SK-N-SH (cell line): ENCODE data around the gene NOS1. TPM values are rescaled to one million over a fixed set of nuclear protein-coding genes. Genes with fewer than 3 reads are reported as not detected.

Experiments
- CTCF ChIA-PET: fragments of 300-600, 350-600 bp; formaldehyde crosslinking; extraction: SDS; loops from one replicate; lab custom pipeline; 2021; lab: Yijun Ruan, JAX
- POLR2A ChIA-PET: fragments of 350-600 bp; sonication (Branson Sonifier 250); formaldehyde crosslinking; extraction: SDS; loops from one replicate; lab custom pipeline; 2020; ENCODE audit warnings: antibody characterized with exemption, inconsistent platforms; lab: Yijun Ruan, JAX
- DNase-seq: peaks from one replicate; pipeline ENCODE4 v3.0.0; 2012
- H2AFZ ChIP-seq: fragments of 200-600 bp; sonication (generic); 2 replicates; pipeline ENCODE4 v1.8.1; 2016; ENCODE audit warnings: antibody characterized with exemption, mild to moderate bottlenecking, low read depth
- H3F3A ChIP-seq: fragments of 200-600 bp; sonication (generic); replicated peaks from 2 replicates; pipeline ENCODE3; 2016; ENCODE audit warnings: antibody characterized with exemption, mild to moderate bottlenecking; ENCODE audit not compliant: insufficient read depth
- H3K27ac ChIP-seq, 2 experiments: fragments of 200-500 bp in 1 of 2; fragments of 200-600 bp in 1 of 2; sonication (Bioruptor generic) in 1 of 2; sonication (generic), shearing (Covaris generic) in 1 of 2; 2 replicates each; pipeline versions ENCODE4 v1.5.1 to v1.6.1; 2014 to 2016; ENCODE audit warnings: low read depth in 2 of 2, inconsistent platforms in 1 of 2, low read length in 1 of 2, mild to moderate bottlenecking in 1 of 2, mixed read lengths in 1 of 2
- H3K27me3 ChIP-seq: fragments of 200-600 bp; sonication (generic), shearing (Covaris generic); 2 replicates; pipeline ENCODE4 v1.6.1; 2016; ENCODE audit warnings: mixed run types; ENCODE audit not compliant: insufficient read depth
- H3K36me3 ChIP-seq, 2 experiments: fragments of 200-500 bp in 1 of 2; fragments of 200-600 bp in 1 of 2; sonication (Bioruptor generic) in 1 of 2; sonication (generic) in 1 of 2; replicated peaks in 1 of 2; 2 replicates each; pipeline versions ENCODE3 to v1.5.1; 2014 to 2016; ENCODE audit warnings: low read length in 1 of 2, mild to moderate bottlenecking in 1 of 2; ENCODE audit not compliant: insufficient read depth in 2 of 2, control insufficient read depth in 1 of 2
- H3K4me1 ChIP-seq, 2 experiments: fragments of 200-500 bp in 1 of 2; fragments of 200-600 bp in 1 of 2; sonication (Bioruptor generic) in 1 of 2; sonication (generic), shearing (Covaris generic) in 1 of 2; 2 replicates each; pipeline versions ENCODE4 v1.5.1 to v1.6.1; 2014 to 2016; ENCODE audit warnings: low read depth in 1 of 2, low read length in 1 of 2, mixed run types in 1 of 2; ENCODE audit not compliant: insufficient read depth in 2 of 2, control insufficient read depth in 1 of 2
- H3K4me2 ChIP-seq: fragments of 200-600 bp; sonication (generic), shearing (Covaris generic); 2 replicates; pipeline ENCODE4 v1.6.1; 2017; ENCODE audit warnings: mixed run types
- H3K4me3 ChIP-seq, 2 experiments: fragments of 200-500 bp in 1 of 2; fragments of 200-600 bp in 1 of 2; sonication (Bioruptor generic) in 1 of 2; sonication (generic), shearing (Covaris generic) in 1 of 2; 2 replicates each; pipeline versions ENCODE4 v1.5.1 to v1.8.1; 2014 to 2016; ENCODE audit warnings: low read depth in 2 of 2, inconsistent platforms in 1 of 2, low read length in 1 of 2, mild to moderate bottlenecking in 1 of 2, mixed read lengths in 1 of 2, moderate library complexity in 1 of 2
- H3K79me2 ChIP-seq: fragments of 200-600 bp; sonication (generic); 2 replicates; pipeline ENCODE4 v1.8.1; 2017; ENCODE audit warnings: mild to moderate bottlenecking; ENCODE audit not compliant: insufficient read depth
- H3K9ac ChIP-seq: fragments of 200-600 bp; sonication (generic); 2 replicates; pipeline ENCODE4 v1.6.1; 2017; ENCODE audit warnings: mixed run types
- H3K9me2 ChIP-seq: fragments of 200-600 bp; sonication (generic); 2 replicates; pipeline ENCODE4 v1.6.1; 2017; ENCODE audit warnings: mixed run types
- H3K9me3 ChIP-seq: fragments of 200-600 bp; sonication (generic); 2 replicates; pipeline ENCODE4 v1.6.1; 2017; ENCODE audit warnings: mixed run types, mild to moderate bottlenecking, moderate library complexity
- H4K20me1 ChIP-seq: fragments of 200-600 bp; sonication (generic); 2 replicates; pipeline ENCODE4 v1.6.1; 2017; ENCODE audit warnings: mild to moderate bottlenecking, mixed run types; ENCODE audit not compliant: insufficient read depth
- CHD2 ChIP-seq: fragments of 150-350 bp; IDR thresholded peaks from 2 replicates; pipeline ENCODE4 v1.6.1; 2018; ENCODE audit warnings: low read length; ENCODE audit not compliant: partially characterized antibody
- ELF1 ChIP-seq: IDR thresholded peaks from 2 replicates; pipeline ENCODE4 v1.4.0; 2012
- EP300 ChIP-seq, 2 experiments: IDR thresholded peaks; 2 replicates each; pipeline versions ENCODE4 v1.4.0 to v1.6.1; 2012; ENCODE audit warnings: borderline replicate concordance in 1 of 2, low read depth in 1 of 2, low read length in 1 of 2
- EZH2phosphoT487 ChIP-seq: fragments of 200-600 bp; sonication (generic); IDR thresholded peaks from 2 replicates; pipeline ENCODE4 v1.6.1; 2017; ENCODE audit warnings: low read depth, mixed run types, mild to moderate bottlenecking, antibody characterized with exemption, moderate library complexity, borderline replicate concordance
- FOSL2 ChIP-seq: IDR thresholded peaks from 2 replicates; pipeline ENCODE4 v1.4.0; 2012; ENCODE audit warnings: low read depth, mild to moderate bottlenecking, moderate library complexity, borderline replicate concordance
- GABPA ChIP-seq: IDR thresholded peaks from 2 replicates; pipeline ENCODE4 v1.4.0; 2012; ENCODE audit warnings: low read depth, mild to moderate bottlenecking
- GATA2 ChIP-seq: sonication (generic); formaldehyde crosslinking; IDR thresholded peaks from 2 replicates; pipeline ENCODE4 v1.5.0; 2020; ENCODE audit warnings: mild to moderate bottlenecking, missing genetic modification reagents
- IRF3 ChIP-seq: fragments of 150-350 bp; IDR thresholded peaks from 2 replicates; pipeline ENCODE4 v1.6.1; 2016; ENCODE audit warnings: mild to moderate bottlenecking, low read depth, low read length
- JUND ChIP-seq: IDR thresholded peaks from 2 replicates; pipeline ENCODE4 v1.4.0; 2012
- MAX ChIP-seq: IDR thresholded peaks from 2 replicates; pipeline ENCODE4 v1.4.0; 2012; ENCODE audit warnings: low read depth
- MEF2A ChIP-seq: IDR thresholded peaks from 2 replicates; pipeline ENCODE4 v1.4.0; 2012; ENCODE audit warnings: low read depth, borderline replicate concordance
- MXI1 ChIP-seq: IDR thresholded peaks from 2 replicates; pipeline ENCODE4 v1.6.1; 2012; ENCODE audit warnings: mild to moderate bottlenecking, low read depth, low read length, improper control_type of control experiment
- NFIC ChIP-seq: IDR thresholded peaks from 2 replicates; pipeline ENCODE4 v1.4.0; 2012; ENCODE audit warnings: borderline replicate concordance
- POLR2AphosphoS5 ChIP-seq: IDR thresholded peaks from 2 replicates; pipeline ENCODE4 v1.6.1; 2012; ENCODE audit warnings: low read depth, low read length
- RAD21 ChIP-seq: IDR thresholded peaks from 2 replicates; pipeline ENCODE4 v1.6.1; 2012; ENCODE audit warnings: mild to moderate bottlenecking, low read length
- REST ChIP-seq: IDR thresholded peaks from 2 replicates; pipeline ENCODE4 v1.6.1; 2012; ENCODE audit warnings: mild to moderate bottlenecking, low read depth, low read length, moderate library complexity
- RXRA ChIP-seq: IDR thresholded peaks from 2 replicates; pipeline ENCODE4 v1.4.0; 2012; ENCODE audit warnings: low read depth, mild to moderate bottlenecking, borderline replicate concordance
- SIN3A ChIP-seq: IDR thresholded peaks from 2 replicates; pipeline ENCODE4 v1.6.1; 2012; ENCODE audit warnings: low read depth, mild to moderate bottlenecking, low read length, moderate library complexity, borderline replicate concordance
- TAF1 ChIP-seq: IDR thresholded peaks from 2 replicates; pipeline ENCODE4 v1.6.1; 2012; ENCODE audit warnings: low read depth, mild to moderate bottlenecking, low read length, moderate library complexity, borderline replicate concordance
- TEAD4 ChIP-seq: IDR thresholded peaks from 2 replicates; pipeline ENCODE4 v1.4.0; 2012; ENCODE audit warnings: mild to moderate bottlenecking, borderline replicate concordance; ENCODE audit not compliant: insufficient read depth
- USF2 ChIP-seq: fragments of 150-350 bp; IDR thresholded peaks from 2 replicates; pipeline ENCODE4 v1.6.1; 2017; ENCODE audit warnings: antibody characterized with exemption, low read length, low read depth, borderline replicate concordance
- YY1 ChIP-seq: IDR thresholded peaks from 2 replicates; pipeline ENCODE4 v1.4.0; 2012; ENCODE audit warnings: low read depth, mild to moderate bottlenecking
- WGBS: methylation state at CpG from one replicate; pipeline ENCODE4 v1.1.6; 2017; ENCODE audit warnings: low lambda C conversion rate; 5-methylcytosine and 5-hydroxymethylcytosine counted together
- polyA plus RNA-seq, 3 experiments: library from polyadenylated mRNA; depleted of rRNA; stranded (reverse); fragments of >200 nt; gene quantifications; 2 replicates each; pipeline ENCODE4 v1.2.3, GENCODE V29; 2012
- TF ChIP-seq, protein P1 (sequence below): fragments of 200-600 bp; sonication (generic); IDR thresholded peaks from 2 replicates; pipeline ENCODE4 v1.6.1; 2017; ENCODE audit warnings: antibody characterized with exemption, mild to moderate bottlenecking, moderate library complexity

NOS1 gene
- polyA plus RNA-seq, 1 of the 3 experiments (the other 2 are of a cell fraction): 0.02 TPM

GRCh38 chr12:117192057-117192456, 169.4 kb downstream of the NOS1 start (continued):
- TF ChIP-seq FOSL2 (no peak), EP300 (IDR thresholded peaks at IDR 0.05; ENCODE audit: borderline replicate concordance in 1 of 2, low read depth in 1 of 2, low read length in 1 of 2) (no peak), POLR2AphosphoS5 (no peak), JUND (no peak), TAF1 (no peak)

GRCh38 chr12:117190210-117190781, 171.1 kb downstream of the NOS1 start, which contains the start of gene FBXO21:
Gene FBXO21, minus strand, starts transcription at chr12:117190470. Its CDS starts 14 bp downstream, at chr12:117190456.
- peak within 1 kb of the TSS; percentile 92 for H2AFZ ChIP-seq
- ChIA-PET POLR2A (no interaction called here), CTCF (interaction anchor here (0.7 kb wide), 1 partner anchor 19 kb away, joined by 3 read pairs; no protein-coding TSS in a partner anchor)
- peaks cover 34% of the 10 kb centered on the region for H3K79me2 ChIP-seq
- peak within 1 kb of the TSS in 1 of 2 experiments; percentile 61; a peak in 1 of 4 replicates for H3K27ac ChIP-seq
- peaks cover 4% of the 10 kb centered on the region for H3F3A ChIP-seq
- H4K20me1 ChIP-seq: no peaks in the 10 kb centered on the region
- peaks cover 4 to 10% of the 10 kb centered on the region in 2 experiments; a peak in 3 of 4 replicates for H3K4me1 ChIP-seq
- H3K9me3 ChIP-seq: no peaks in the 10 kb centered on the region
- peak; percentile 99 for DNase-seq
- H3K9me2 ChIP-seq: no peaks in the 10 kb centered on the region
- peak within 1 kb of the TSS; percentile 70 to 78 for H3K4me3 ChIP-seq
- H3K27me3 ChIP-seq: no peaks in the 10 kb centered on the region
- peak within 1 kb of the TSS; percentile 69 for H3K9ac ChIP-seq
- peaks cover 8 to 12% of the 10 kb centered on the region in 2 experiments for H3K36me3 ChIP-seq
- WGBS: 0% methylated on average over 17 of the region's 59 CpGs
- H3K4me2 ChIP-seq: peak within 1 kb of the TSS; percentile 74
- TF ChIP-seq GATA2 (CRISPR knock-in tag): no peak
- no peak for TF ChIP-seq ELF1
- TF ChIP-seq POLR2AphosphoS5: peak; percentile 86
- TF ChIP-seq CHD2: no peak
- TF ChIP-seq TAF1: peak; percentile 99
- TF ChIP-seq EP300 (IDR thresholded peaks at IDR 0.05; ENCODE audit: borderline replicate concordance in 1 of 2, low read depth in 1 of 2, low read length in 1 of 2): no peak
- TF ChIP-seq IRF3: no peak
- TF ChIP-seq FOSL2: no peak
- peak; percentile 78 for TF ChIP-seq MXI1
- TF ChIP-seq, protein P1, sequence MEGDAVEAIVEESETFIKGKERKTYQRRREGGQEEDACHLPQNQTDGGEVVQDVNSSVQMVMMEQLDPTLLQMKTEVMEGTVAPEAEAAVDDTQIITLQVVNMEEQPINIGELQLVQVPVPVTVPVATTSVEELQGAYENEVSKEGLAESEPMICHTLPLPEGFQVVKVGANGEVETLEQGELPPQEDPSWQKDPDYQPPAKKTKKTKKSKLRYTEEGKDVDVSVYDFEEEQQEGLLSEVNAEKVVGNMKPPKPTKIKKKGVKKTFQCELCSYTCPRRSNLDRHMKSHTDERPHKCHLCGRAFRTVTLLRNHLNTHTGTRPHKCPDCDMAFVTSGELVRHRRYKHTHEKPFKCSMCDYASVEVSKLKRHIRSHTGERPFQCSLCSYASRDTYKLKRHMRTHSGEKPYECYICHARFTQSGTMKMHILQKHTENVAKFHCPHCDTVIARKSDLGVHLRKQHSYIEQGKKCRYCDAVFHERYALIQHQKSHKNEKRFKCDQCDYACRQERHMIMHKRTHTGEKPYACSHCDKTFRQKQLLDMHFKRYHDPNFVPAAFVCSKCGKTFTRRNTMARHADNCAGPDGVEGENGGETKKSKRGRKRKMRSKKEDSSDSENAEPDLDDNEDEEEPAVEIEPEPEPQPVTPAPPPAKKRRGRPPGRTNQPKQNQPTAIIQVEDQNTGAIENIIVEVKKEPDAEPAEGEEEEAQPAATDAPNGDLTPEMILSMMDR: no peak
- TF ChIP-seq REST: peak; percentile 56; the same call in 1 of the 2 replicates
- TF ChIP-seq MEF2A: no peak
- peak; percentile 93 for TF ChIP-seq YY1
- TF ChIP-seq SIN3A: no peak; the same call in 1 of the 2 replicates
- TF ChIP-seq JUND: no peak
- TF ChIP-seq RXRA: no peak
- no peak for TF ChIP-seq EZH2phosphoT487
- peak; percentile 27; the same call in 1 of the 2 replicates for TF ChIP-seq MAX
- TF ChIP-seq NFIC: no peak
- TF ChIP-seq RAD21: no peak
- no peak for TF ChIP-seq GABPA
- TF ChIP-seq TEAD4: no peak
- TF ChIP-seq USF2: no peak
